Esophagus muscularis mucosa (tissue), 4 donors: Measurements from ENCODE around the gene KLF7. TPM values are rescaled to one million over a fixed set of nuclear protein-coding genes. Genes with fewer than 3 reads are reported as not detected.

Source experiments
- DNase-seq: peaks from one replicate; pipeline ENCODE4 v3.0.0-alpha.2; 2017; ENCODE audit errors: extremely low spot score
- H3K27ac ChIP-seq, 4 donors: fragments of 200-600 bp; sonication (generic); replicated peaks in 1 of 4; 1 replicate in 3 of 4; 2 replicates in 1 of 4; pipeline ENCODE4 v1.5.1; 2016 to 2019; ENCODE audit warnings: mild to moderate bottlenecking in 1 of 4
- H3K27me3 ChIP-seq, 4 donors: fragments of 200-600 bp; sonication (generic); one replicate each; pipeline versions ENCODE4 v1.5.1 to v1.6.0; 2016 to 2019
- H3K36me3 ChIP-seq, 4 donors: fragments of 200-600 bp; sonication (generic); one replicate each; pipeline ENCODE4 v1.5.1; 2016 to 2019
- H3K4me1 ChIP-seq, 4 donors: fragments of 200-600 bp; sonication (generic); one replicate each; pipeline ENCODE4 v1.5.1; 2016 to 2019
- H3K4me3 ChIP-seq, 4 donors: fragments of 200-600 bp; sonication (generic); 1 replicate in 2 of 4; 2 replicates in 2 of 4; pipeline ENCODE4 v1.5.1; 2016 to 2019; ENCODE audit warnings: mild to moderate bottlenecking in 4 of 4, moderate library complexity in 1 of 4
- H3K9me3 ChIP-seq, 4 donors: fragments of 200-600 bp; sonication (generic); 1 replicate in 3 of 4; 2 replicates in 1 of 4; pipeline ENCODE4 v1.5.1; 2016 to 2019
- CTCF ChIP-seq, 3 experiments: fragments of 200-600 bp in 2 of 3; fragments of 450-650 bp in 1 of 3; sonication (generic) in 2 of 3; IDR thresholded peaks; one replicate each; pipeline ENCODE4 v1.5.1; 2017 to 2019; ENCODE audit warnings: antibody characterized with exemption in 3 of 3, mild to moderate bottlenecking in 2 of 3, moderate library complexity in 1 of 3
- EP300 ChIP-seq: sonication (generic); formaldehyde crosslinking; IDR thresholded peaks from one replicate; pipeline ENCODE4 v1.6.1; 2017; ENCODE audit warnings: antibody characterized with exemption
- POLR2A ChIP-seq: fragments of 450-650 bp; IDR thresholded peaks from one replicate; pipeline ENCODE4 v1.6.1; 2017; ENCODE audit warnings: antibody characterized with exemption, moderate library complexity, mild to moderate bottlenecking, low read depth
- POLR2AphosphoS5 ChIP-seq, 2 donors: sonication (generic); formaldehyde crosslinking; IDR thresholded peaks; one replicate each; pipeline ENCODE4 v1.6.1; 2017; ENCODE audit warnings: antibody characterized with exemption in 2 of 2
- WGBS: methylation state at CpG from one replicate; pipeline ENCODE4 v1.1.5; 2018; 5-methylcytosine and 5-hydroxymethylcytosine counted together
- intact Hi-C: fragments of 100-400 bp; cut with DNase I; formaldehyde crosslinking; loops from one replicate; pipeline ENCODE4 v1.15.1; 2023
- total RNA-seq, 4 donors: library from RNA; depleted of rRNA; stranded (reverse); fragments of >200 nt; gene quantifications; one replicate each; pipeline versions ENCODE4 v1.1.0 to v1.2.1, GENCODE V29; 2016

KLF7 gene
- total RNA-seq, 4 donors from 2014 or later, result 25.3 to 47.4 (median 36.9) TPM

- no peaks in the 10 kb centered on the region for H3K36me3 ChIP-seq
- intact Hi-C loops, result no loop called here
- peaks cover 91 to 100% (median 96%) of the 10 kb centered on the region in 4 donors for H3K4me1 ChIP-seq
- TF ChIP-seq POLR2AphosphoS5 (IDR thresholded peaks at IDR 0.05) (peak in 1 of 2 donors; percentile 15), POLR2A (no peak)
- no peak overlapping the region for H3K4me3 ChIP-seq
- DNase-seq, result no peak
- no peaks in the 10 kb centered on the region for H3K27me3 ChIP-seq
- WGBS, result 72% methylated on average over 9 of the region's 9 CpGs
- H3K27ac ChIP-seq, result peak overlapping the region; percentile 69 to 100 (median 80)
- no peaks in the 10 kb centered on the region for H3K9me3 ChIP-seq
Measured at GRCh38 chr2:207138627-207139297, 27.0 kb downstream of the KLF7 start.

DNA sequence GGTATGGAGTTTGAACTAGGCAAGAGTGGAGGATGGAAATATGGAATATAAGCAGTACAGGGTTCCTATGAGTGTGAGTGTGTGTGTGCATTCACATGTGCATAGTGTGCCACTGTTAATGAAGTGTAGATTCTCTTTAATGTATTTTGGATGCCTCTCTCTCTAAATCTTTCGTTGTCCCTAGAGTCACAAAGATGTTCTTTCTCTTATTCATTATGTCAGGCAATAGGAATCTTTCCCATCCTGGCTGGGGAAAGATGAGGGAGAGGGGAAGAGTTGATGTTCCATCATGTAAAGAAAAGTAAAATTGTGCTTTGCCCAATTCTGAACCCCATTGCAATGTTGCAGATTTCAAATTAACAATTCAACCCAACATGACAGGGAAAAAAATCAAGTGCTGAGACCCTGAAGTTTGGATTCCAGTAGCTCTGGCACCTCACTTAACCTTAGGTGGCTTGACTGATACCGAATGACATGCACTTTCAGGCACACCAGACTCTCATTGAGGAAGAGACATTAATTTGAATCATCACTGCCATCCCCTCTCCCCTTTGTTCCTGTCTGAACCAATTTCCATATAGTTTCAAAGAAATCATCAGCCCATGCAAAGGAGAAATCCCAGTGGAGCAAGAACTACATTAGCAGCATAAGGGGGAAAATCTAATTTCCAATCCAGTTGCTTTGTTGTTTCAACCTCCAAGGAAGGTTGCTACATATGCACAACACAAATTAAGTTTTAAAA, 28.0 kb downstream of the KLF7 start:
- H3K4me3 ChIP-seq, result no peak overlapping the region
- no peak for DNase-seq
- H3K36me3 ChIP-seq, result no peaks in the 10 kb centered on the region
- WGBS, result 51% methylated on average over 2 of the region's 2 CpGs
- H3K9me3 ChIP-seq, result no peaks in the 10 kb centered on the region
- peak overlapping the region; percentile 69 to 100 (median 80) for H3K27ac ChIP-seq
- peaks cover 96 to 100% (median 98%) of the 10 kb centered on the region in 4 donors for H3K4me1 ChIP-seq
- TF ChIP-seq CTCF (IDR thresholded peaks at IDR 0.05) (no peak), EP300 (no peak), POLR2A (no peak), POLR2AphosphoS5 (IDR thresholded peaks at IDR 0.05) (no peak)
- intact Hi-C loops, result no loop called here
- H3K27me3 ChIP-seq, result no peaks in the 10 kb centered on the region

GRCh38 chr2:207136874-207137273, 28.9 kb downstream of the KLF7 start:
- peaks cover 96 to 100% (median 98%) of the 10 kb centered on the region in 4 donors for H3K4me1 ChIP-seq
- intact Hi-C loops, result no loop called here
- H3K36me3 ChIP-seq, result no peaks in the 10 kb centered on the region
- no peaks in the 10 kb centered on the region for H3K27me3 ChIP-seq
- H3K27ac ChIP-seq, result peak overlapping the region; percentile 69 to 100 (median 80)
- H3K4me3 ChIP-seq, result no peak overlapping the region
- DNase-seq, result no peak
- no peak for TF ChIP-seq EP300
- no peak for TF ChIP-seq POLR2A
- TF ChIP-seq POLR2AphosphoS5 (IDR thresholded peaks at IDR 0.05), result no peak
- TF ChIP-seq CTCF (IDR thresholded peaks at IDR 0.05), result no peak
- 76% methylated on average over 2 of the region's 2 CpGs for WGBS
- H3K9me3 ChIP-seq, result no peaks in the 10 kb centered on the region

DNA sequence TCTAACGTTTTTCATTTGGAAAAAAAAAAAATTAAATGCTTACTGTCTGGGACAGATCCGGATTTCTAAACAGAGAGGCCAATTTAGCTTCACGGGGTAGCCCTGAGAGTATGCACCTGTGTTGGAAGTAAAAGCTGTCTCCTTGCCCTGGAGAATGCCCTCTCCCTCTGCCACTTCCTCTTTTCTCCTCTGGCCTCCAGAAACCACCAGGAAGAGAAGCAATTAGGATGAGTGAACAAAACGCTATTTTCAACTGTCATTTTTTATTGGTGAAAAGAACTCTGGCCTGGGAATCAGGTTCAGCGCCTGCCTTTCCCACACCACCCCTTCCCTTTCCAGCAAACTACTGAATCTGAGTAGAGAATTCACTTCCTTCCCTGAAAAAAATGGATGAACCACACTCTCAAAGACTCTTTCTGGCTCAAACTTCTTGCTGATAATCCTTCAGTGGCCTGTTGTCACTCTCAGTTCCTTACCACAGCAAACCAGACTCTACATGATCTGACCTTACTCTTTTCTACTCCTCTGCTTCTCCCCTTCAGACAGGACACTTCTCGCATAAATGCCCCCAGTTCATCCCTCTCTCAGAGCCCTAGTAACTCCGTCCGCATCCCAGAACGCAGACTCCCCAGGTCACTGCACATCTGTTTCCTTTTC, 29.8 kb downstream of the KLF7 start:
- Histone ChIP-seq H3K4me3 (no peak overlapping the region), H3K27me3 (no peaks in the 10 kb centered on the region), H3K36me3 (no peaks in the 10 kb centered on the region), H3K27ac (peak overlapping the region; percentile 69 to 100 (median 80)), H3K4me1 (peaks cover 96 to 100% (median 98%) of the 10 kb centered on the region in 4 donors), H3K9me3 (no peaks in the 10 kb centered on the region)
- intact Hi-C loops, result no loop called here
- no peak for DNase-seq
- TF ChIP-seq CTCF (IDR thresholded peaks at IDR 0.05), result no peak
- no peak for TF ChIP-seq POLR2A
- no peak for TF ChIP-seq POLR2AphosphoS5 (IDR thresholded peaks at IDR 0.05)
- no peak for TF ChIP-seq EP300
- 45% methylated on average over 9 of the region's 9 CpGs for WGBS

DNA sequence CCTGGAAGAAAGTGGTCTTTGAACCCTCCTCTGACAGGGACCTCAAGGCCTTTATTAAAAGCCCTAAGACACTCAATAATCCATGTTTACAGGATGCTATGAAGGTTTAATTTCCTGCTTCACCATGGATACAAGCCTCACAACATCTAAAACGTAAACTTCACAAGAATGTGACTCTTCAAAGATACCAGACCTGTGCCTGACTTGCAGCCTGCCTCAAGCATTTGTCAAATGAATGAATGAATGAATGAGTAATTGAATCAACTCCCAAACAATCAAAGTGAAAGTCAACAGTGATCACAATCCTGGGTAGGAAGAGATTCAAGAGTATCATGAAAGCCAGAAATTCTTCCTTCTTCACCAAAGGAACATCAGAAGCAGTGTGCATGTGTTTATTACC, 30.4 kb downstream of the KLF7 start:
- intact Hi-C loops, result no loop called here
- peak overlapping the region; percentile 69 to 100 (median 80) for H3K27ac ChIP-seq
- no peaks in the 10 kb centered on the region for H3K9me3 ChIP-seq

More for the DNA sequence above, 30.4 kb downstream of the KLF7 start:
- no peaks in the 10 kb centered on the region for H3K36me3 ChIP-seq
- H3K27me3 ChIP-seq, result no peaks in the 10 kb centered on the region
- 20% methylated on average over 1 of the region's 1 CpG for WGBS
- peaks cover 93 to 99% (median 97%) of the 10 kb centered on the region in 4 donors for H3K4me1 ChIP-seq
- no peak for DNase-seq
- TF ChIP-seq POLR2AphosphoS5 (IDR thresholded peaks at IDR 0.05), result peak in 1 of 2 donors; percentile 40
- TF ChIP-seq EP300, result no peak
- H3K4me3 ChIP-seq, result no peak overlapping the region
